SK-N-SH treated with all-trans-retinoic acid at 6 μM for 48 hours (cell line): ENCODE results near the gene RNF17.

Source experiments
- BACH2 ChIP-seq: fragments of 250-450 bp; sonication (Bioruptor Pico); IDR thresholded peaks from 2 replicates; pipeline ENCODE4 v1.9.0; 2021; ENCODE audit warnings: mild to moderate bottlenecking, borderline replicate concordance
- GLIS3 ChIP-seq: fragments of 250-450 bp; sonication (Bioruptor Pico); IDR thresholded peaks from 2 replicates; pipeline ENCODE4 v1.5.0; 2020; ENCODE audit warnings: mild to moderate bottlenecking, moderate library complexity
- OSR1 ChIP-seq: fragments of 250-450 bp; sonication (Bioruptor Pico); IDR thresholded peaks from 2 replicates; pipeline ENCODE4 v1.8.0; 2022; ENCODE audit warnings: moderate library complexity, mild to moderate bottlenecking, inconsistent platforms
- RARB ChIP-seq: fragments of 250-450 bp; sonication (Bioruptor Pico); IDR thresholded peaks from 2 replicates; pipeline ENCODE4 v1.8.0; 2021; ENCODE audit warnings: mild to moderate bottlenecking, moderate library complexity
- ZC3H10 ChIP-seq: fragments of 250-450 bp; sonication (Bioruptor Pico); IDR thresholded peaks from 2 replicates; pipeline ENCODE4 v1.5.1; 2021; ENCODE audit warnings: mild to moderate bottlenecking, moderate library complexity
- ZFP3 ChIP-seq: fragments of 250-450 bp; sonication (Bioruptor Pico); IDR thresholded peaks from 2 replicates; pipeline ENCODE4 v1.5.0; 2020; ENCODE audit warnings: mild to moderate bottlenecking, moderate library complexity
- ZFP30 ChIP-seq: fragments of 450-650 bp; formaldehyde crosslinking; IDR thresholded peaks from 2 replicates; pipeline ENCODE4 v1.5.0; 2022; ENCODE audit warnings: mild to moderate bottlenecking, moderate library complexity
- ZNF565 ChIP-seq: fragments of 450-650 bp; formaldehyde crosslinking; conservative IDR thresholded peaks from 2 replicates; pipeline ENCODE4 v1.5.0; 2020; ENCODE audit warnings: low read depth, mild to moderate bottlenecking, moderate library complexity
- TF ChIP-seq, protein P1 (sequence below): fragments of 250-450 bp; sonication (Bioruptor Pico); IDR thresholded peaks from 2 replicates; pipeline ENCODE4 v1.8.0; 2020; ENCODE audit warnings: mild to moderate bottlenecking, moderate library complexity, borderline replicate concordance
- TF ChIP-seq, protein P2 (sequence below): fragments of 250-450 bp; sonication (Bioruptor Pico); IDR thresholded peaks from 2 replicates; pipeline ENCODE4 v1.5.0; 2020; ENCODE audit warnings: mild to moderate bottlenecking, moderate library complexity
- TF ChIP-seq, protein P3 (sequence below): fragments of 250-450 bp; sonication (Bioruptor Pico); IDR thresholded peaks from 2 replicates; pipeline ENCODE4 v1.5.1; 2020; ENCODE audit warnings: low read depth, mild to moderate bottlenecking, moderate library complexity

DNA sequence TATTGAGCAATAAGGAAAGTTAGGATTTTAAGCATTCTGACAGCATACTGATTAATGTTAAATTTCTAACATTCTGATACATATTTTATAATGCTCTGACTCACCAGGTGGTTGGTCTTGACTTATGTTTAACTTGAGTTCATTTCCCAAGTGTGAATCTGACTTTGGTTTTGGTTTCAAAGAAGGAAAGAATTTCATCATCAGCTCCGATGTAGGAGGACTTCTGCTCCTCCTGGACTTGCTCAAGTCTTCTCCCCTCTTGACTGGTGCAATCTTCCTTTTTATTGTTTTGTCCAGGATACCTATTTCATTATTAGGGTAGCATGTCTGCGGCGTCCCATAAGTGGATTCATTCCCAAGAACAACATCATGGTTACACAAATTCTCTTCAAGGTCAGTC is 141.3 kb downstream of the RNF17 start:
- TF ChIP-seq ZC3H10 (CRISPR knock-in tag) (no peak), GLIS3 (CRISPR knock-in tag) (no peak), ZFP30 (no peak), OSR1 (CRISPR knock-in tag) (no peak), RARB (no peak), BACH2 (CRISPR knock-in tag) (no peak), ZFP3 (CRISPR knock-in tag) (no peak), ZNF565 (CRISPR knock-in tag) (no peak)
- TF ChIP-seq, protein P1, sequence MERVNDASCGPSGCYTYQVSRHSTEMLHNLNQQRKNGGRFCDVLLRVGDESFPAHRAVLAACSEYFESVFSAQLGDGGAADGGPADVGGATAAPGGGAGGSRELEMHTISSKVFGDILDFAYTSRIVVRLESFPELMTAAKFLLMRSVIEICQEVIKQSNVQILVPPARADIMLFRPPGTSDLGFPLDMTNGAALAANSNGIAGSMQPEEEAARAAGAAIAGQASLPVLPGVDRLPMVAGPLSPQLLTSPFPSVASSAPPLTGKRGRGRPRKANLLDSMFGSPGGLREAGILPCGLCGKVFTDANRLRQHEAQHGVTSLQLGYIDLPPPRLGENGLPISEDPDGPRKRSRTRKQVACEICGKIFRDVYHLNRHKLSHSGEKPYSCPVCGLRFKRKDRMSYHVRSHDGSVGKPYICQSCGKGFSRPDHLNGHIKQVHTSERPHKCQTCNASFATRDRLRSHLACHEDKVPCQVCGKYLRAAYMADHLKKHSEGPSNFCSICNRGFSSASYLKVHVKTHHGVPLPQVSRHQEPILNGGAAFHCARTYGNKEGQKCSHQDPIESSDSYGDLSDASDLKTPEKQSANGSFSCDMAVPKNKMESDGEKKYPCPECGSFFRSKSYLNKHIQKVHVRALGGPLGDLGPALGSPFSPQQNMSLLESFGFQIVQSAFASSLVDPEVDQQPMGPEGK (CRISPR knock-in tag), result no peak
- TF ChIP-seq, protein P2, sequence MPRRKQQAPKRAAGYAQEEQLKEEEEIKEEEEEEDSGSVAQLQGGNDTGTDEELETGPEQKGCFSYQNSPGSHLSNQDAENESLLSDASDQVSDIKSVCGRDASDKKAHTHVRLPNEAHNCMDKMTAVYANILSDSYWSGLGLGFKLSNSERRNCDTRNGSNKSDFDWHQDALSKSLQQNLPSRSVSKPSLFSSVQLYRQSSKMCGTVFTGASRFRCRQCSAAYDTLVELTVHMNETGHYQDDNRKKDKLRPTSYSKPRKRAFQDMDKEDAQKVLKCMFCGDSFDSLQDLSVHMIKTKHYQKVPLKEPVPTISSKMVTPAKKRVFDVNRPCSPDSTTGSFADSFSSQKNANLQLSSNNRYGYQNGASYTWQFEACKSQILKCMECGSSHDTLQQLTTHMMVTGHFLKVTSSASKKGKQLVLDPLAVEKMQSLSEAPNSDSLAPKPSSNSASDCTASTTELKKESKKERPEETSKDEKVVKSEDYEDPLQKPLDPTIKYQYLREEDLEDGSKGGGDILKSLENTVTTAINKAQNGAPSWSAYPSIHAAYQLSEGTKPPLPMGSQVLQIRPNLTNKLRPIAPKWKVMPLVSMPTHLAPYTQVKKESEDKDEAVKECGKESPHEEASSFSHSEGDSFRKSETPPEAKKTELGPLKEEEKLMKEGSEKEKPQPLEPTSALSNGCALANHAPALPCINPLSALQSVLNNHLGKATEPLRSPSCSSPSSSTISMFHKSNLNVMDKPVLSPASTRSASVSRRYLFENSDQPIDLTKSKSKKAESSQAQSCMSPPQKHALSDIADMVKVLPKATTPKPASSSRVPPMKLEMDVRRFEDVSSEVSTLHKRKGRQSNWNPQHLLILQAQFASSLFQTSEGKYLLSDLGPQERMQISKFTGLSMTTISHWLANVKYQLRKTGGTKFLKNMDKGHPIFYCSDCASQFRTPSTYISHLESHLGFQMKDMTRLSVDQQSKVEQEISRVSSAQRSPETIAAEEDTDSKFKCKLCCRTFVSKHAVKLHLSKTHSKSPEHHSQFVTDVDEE (CRISPR knock-in tag), result no peak
- TF ChIP-seq, protein P3, sequence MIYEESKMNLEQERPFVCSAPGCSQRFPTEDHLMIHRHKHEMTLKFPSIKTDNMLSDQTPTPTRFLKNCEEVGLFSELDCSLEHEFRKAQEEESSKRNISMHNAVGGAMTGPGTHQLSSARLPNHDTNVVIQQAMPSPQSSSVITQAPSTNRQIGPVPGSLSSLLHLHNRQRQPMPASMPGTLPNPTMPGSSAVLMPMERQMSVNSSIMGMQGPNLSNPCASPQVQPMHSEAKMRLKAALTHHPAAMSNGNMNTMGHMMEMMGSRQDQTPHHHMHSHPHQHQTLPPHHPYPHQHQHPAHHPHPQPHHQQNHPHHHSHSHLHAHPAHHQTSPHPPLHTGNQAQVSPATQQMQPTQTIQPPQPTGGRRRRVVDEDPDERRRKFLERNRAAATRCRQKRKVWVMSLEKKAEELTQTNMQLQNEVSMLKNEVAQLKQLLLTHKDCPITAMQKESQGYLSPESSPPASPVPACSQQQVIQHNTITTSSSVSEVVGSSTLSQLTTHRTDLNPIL (CRISPR knock-in tag), result no peak
